NT2/D1 (cell line): Measurements from ENCODE around the gene HILPDA.

Experiments
- SUZ12 ChIP-seq: IDR thresholded peaks from 2 replicates; pipeline ENCODE4 v1.6.1; 2011; ENCODE audit not compliant: insufficient read length, insufficient read depth; ENCODE audit errors: extremely low read depth
- YY1 ChIP-seq: IDR thresholded peaks from 2 replicates; pipeline ENCODE4 v1.6.1; 2011; ENCODE audit not compliant: insufficient read length, insufficient read depth

DNA sequence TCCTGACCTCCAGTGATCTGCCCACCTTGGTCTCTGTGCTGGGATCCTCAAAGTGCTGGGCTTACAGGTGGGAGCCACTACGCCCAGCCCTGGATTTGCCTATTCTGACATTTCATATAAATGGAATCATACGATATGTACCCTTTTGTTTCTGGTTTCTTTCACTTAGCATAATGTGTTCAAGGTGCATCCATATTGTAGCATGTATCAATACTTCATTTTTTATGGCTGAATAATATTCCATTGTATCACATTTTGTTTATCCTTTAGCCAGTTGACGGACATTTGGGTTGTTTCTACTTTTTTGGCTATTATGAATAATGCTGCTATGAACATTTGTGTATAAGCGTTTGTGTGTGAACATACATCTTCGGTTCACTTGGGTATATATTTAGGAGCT is 4.8 kb upstream of the HILPDA start:
- no peak for TF ChIP-seq SUZ12
- no peak for TF ChIP-seq YY1
